ENCODE data around the gene EGLN3.

The EGLN3 gene

DNA sequence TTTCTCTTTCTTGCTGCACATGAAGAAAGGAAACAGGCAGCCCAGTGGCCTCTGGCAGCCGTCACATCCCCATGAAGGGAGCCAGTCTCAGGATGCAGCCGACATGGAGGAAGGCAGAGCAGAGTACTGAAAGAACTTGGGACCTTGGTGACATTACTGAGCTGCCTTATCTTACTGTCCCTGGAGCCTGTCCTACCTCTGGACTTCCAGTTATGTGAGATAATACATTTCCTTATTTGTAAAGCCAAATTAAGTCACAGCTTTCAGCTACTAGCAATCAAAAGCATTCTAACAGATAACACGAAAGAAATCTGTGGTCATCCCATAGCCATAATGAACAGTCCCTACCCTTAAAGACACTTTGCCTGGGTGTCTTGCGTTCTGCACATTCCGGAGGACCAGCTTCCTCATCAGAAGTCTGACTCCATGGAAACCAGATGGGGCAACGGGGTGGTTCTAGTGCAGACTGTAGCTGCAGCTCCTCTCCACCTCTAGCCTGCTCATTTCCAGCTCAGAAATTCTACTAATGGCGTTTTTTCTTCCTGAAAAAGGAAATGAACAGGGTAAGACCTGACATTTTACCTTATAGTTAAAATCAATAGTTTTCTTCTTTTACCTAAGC is 7.8 kb upstream of the EGLN3 start:
- no peak for FAIRE-seq
- no peak for DNase-seq (ENCODE audit: insufficient read length)
- TF ChIP-seq POLR2A (IDR thresholded peaks at IDR 0.05; ENCODE audit: low read depth, low read length) (no peak), POLR2AphosphoS5 (IDR thresholded peaks at IDR 0.05; ENCODE audit: low read depth, low read length) (no peak), TAF1 (IDR thresholded peaks at IDR 0.05; ENCODE audit: borderline replicate concordance, low read depth, low read length) (no peak)

DNA sequence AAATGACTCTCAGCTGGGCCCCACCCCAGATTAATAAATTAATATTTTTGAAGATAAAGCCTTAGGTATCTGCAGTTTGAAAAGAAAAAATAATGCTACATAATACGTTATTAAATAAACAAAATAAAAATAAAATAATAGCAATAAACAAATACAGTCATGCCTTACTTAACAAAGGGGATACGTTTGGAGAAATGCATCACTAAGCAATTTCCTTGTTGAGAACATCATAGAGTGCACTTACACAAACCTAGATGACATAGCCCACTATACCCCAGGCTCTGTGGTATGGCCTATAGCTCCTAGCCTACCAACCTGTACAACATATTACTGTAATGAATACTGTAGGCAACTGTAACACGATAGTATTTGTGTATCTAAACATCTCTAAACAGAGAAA is 7.1 kb upstream of the EGLN3 start:
- no peak for FAIRE-seq
- TF ChIP-seq TAF1 (IDR thresholded peaks at IDR 0.05; ENCODE audit: borderline replicate concordance, low read depth, low read length) (no peak), POLR2A (IDR thresholded peaks at IDR 0.05; ENCODE audit: low read depth, low read length) (no peak), POLR2AphosphoS5 (IDR thresholded peaks at IDR 0.05; ENCODE audit: low read depth, low read length) (no peak)
- DNase-seq (ENCODE audit: insufficient read length) = no peak

DNA sequence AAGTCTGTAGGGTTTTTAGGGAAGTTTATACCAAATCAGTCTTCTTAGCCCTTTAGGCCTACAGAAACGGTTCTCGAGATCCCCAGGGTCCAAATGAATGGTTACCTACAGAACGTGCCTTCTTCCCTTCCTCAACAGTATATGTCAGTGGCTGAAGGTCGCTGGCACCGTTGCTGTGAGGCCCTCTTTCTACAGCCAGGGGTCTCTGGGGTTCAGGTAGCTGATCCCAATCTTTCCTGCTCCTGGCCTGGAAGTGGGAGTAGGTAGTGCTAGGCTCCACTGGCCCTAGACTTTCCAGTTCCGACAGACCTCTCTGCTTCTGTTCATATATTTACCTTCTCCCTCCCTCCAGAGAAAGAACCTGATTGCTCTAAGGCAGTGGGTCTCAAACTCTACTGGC is 6.4 kb upstream of the EGLN3 start:
- no peak for DNase-seq (ENCODE audit: insufficient read length)
- no peak for TF ChIP-seq TAF1 (IDR thresholded peaks at IDR 0.05; ENCODE audit: borderline replicate concordance, low read depth, low read length)
- no peak for TF ChIP-seq POLR2AphosphoS5 (IDR thresholded peaks at IDR 0.05; ENCODE audit: low read depth, low read length)
- TF ChIP-seq POLR2A (IDR thresholded peaks at IDR 0.05; ENCODE audit: low read depth, low read length) = no peak
- FAIRE-seq = no peak

DNA sequence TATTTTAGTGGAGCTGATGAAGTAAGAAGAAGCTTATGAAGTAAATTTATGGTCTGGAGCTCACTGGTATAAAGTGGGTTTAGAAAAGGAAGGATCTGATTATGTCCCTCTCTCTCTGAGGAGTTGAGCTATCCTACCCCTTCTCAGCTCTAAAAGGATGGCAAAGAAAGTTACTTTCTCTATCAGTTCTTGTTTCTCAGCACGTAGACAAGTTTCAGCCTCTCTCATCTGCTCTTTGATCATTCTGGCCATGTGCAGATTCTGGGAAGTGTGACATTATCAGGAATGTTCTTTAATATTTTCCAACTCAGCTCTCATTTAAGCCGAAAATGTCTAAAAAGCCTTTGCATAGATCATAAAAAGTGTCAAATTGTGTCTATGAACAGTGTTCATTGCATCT is 5.8 kb upstream of the EGLN3 start:
- no peak for TF ChIP-seq POLR2A (IDR thresholded peaks at IDR 0.05; ENCODE audit: low read depth, low read length)
- no peak for TF ChIP-seq TAF1 (IDR thresholded peaks at IDR 0.05; ENCODE audit: borderline replicate concordance, low read depth, low read length)
- TF ChIP-seq POLR2AphosphoS5 (IDR thresholded peaks at IDR 0.05; ENCODE audit: low read depth, low read length) = no peak
- FAIRE-seq (no peak), DNase-seq (ENCODE audit: insufficient read length) (no peak)

DNA sequence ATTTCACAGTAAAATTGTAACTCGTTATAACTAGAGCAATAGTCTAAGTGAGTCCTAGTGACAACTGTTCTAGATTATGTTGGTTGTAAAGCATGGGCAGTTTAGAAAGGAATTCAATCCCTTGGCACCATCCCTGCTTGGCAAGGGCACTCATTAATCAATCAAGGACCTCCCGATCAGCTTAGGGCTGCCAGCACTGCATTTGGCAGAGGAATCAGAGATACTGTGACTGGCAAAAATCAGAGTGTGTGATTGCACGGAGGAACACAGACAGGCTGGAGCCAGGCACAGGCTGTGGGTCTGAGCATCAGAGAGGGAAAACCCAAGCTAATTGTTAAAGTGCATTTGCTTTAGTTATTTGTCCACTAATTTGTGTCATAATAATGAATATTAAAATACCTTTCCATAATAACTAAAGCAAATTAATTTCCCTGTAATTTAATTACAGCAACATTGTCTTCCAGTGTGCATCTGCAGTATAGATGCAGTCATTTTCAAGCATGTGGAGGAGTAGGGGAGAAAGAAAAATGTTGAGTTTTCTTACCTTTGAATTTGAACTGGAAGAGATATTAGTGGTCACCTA is 3.2 kb upstream of the EGLN3 start:
- no peak for TF ChIP-seq POLR2AphosphoS5 (IDR thresholded peaks at IDR 0.05; ENCODE audit: low read depth, low read length)
- no peak for TF ChIP-seq TAF1 (IDR thresholded peaks at IDR 0.05; ENCODE audit: borderline replicate concordance, low read depth, low read length)
- no peak for TF ChIP-seq POLR2A (IDR thresholded peaks at IDR 0.05; ENCODE audit: low read depth, low read length)
- DNase-seq (ENCODE audit: insufficient read length) (no peak), FAIRE-seq (no peak)

DNA sequence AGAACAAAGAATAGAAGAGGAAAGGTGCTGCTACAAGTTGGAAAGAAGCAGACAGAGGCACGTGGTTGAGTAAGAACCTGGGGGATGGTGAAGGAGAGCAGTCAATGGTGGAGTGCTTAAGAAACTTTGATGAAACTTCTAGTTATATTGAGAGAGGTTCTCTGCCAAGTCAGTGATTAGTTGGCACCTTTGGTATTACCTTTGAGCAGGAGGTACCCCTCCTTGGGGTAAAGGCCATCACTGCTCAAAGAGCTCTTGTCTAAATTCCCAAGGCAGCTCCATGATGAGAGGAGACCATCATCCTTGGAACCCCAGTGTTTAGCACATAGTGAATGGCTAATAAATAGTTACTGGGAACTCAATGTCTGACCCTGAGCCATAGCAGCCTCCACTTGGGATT is 1.7 kb upstream of the EGLN3 start:
- DNase-seq (ENCODE audit: insufficient read length) = no peak
- FAIRE-seq = no peak
- TF ChIP-seq TAF1 (IDR thresholded peaks at IDR 0.05; ENCODE audit: borderline replicate concordance, low read depth, low read length) (no peak), POLR2A (IDR thresholded peaks at IDR 0.05; ENCODE audit: low read depth, low read length) (no peak), POLR2AphosphoS5 (IDR thresholded peaks at IDR 0.05; ENCODE audit: low read depth, low read length) (no peak)

DNA sequence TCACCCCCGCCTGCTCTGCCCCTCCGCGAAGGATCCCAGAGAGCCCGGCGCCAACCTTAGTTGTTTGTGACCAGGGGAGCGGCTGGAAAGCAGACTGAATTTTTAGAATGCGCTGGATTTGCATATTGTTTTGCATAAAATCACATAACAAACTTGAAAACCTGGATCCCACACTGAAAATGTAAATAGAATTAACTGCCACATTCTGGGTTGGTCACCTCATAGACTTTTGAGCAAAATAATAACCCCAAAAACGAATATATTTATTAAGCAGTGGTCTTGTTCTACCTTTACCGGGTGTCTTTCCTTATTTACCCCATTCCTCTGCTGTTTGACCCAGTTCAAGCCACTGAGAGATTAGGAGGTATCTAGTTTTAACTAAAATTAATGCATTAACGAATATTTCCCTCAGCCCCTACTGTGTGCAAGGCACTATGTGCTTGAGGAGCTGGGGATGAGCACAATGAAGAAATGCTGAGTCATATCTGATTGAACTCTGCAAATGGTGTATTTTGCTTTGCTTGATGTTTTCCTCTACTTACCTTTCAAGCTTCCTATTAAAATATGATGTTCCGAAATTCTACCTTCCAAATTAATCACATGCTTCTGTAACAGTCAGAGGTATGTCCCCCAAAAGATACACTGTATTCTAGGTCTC is 438 bp upstream of the EGLN3 start:
- no peak for FAIRE-seq
- TF ChIP-seq TAF1 (IDR thresholded peaks at IDR 0.05; ENCODE audit: borderline replicate concordance, low read depth, low read length) (no peak), POLR2A (IDR thresholded peaks at IDR 0.05; ENCODE audit: low read depth, low read length) (no peak), POLR2AphosphoS5 (IDR thresholded peaks at IDR 0.05; ENCODE audit: low read depth, low read length) (no peak)
- DNase-seq (ENCODE audit: insufficient read length) = no peak

DNA sequence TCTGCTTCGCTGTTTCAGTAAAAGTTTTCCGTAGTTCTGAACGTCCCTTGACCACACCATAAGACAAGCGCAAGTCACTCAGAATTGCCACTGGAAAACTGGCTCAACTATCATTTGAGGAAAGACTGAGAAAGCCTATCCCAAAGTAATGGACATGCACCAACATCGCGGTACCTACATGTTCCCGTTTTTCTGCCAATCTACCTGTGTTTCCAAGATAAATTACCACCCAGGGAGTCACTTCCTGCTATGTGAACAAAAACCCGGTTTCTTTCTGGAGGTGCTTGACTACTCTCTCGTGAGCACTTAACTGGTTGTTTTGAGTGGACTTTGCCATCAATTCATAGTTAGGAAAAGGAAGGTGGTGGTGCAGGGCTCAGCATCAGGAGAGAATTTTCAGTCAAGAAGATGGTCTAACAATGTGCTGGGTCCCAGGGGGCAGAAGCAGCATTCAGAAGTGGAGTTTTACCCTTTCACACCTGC is 1.4 kb downstream of the EGLN3 start:
- TF ChIP-seq TAF1 (IDR thresholded peaks at IDR 0.05; ENCODE audit: borderline replicate concordance, low read depth, low read length) (no peak), POLR2AphosphoS5 (IDR thresholded peaks at IDR 0.05; ENCODE audit: low read depth, low read length) (no peak), POLR2A (IDR thresholded peaks at IDR 0.05; ENCODE audit: low read depth, low read length) (no peak)
- DNase-seq (ENCODE audit: insufficient read length) (no peak), FAIRE-seq (peak; percentile 76)

DNA sequence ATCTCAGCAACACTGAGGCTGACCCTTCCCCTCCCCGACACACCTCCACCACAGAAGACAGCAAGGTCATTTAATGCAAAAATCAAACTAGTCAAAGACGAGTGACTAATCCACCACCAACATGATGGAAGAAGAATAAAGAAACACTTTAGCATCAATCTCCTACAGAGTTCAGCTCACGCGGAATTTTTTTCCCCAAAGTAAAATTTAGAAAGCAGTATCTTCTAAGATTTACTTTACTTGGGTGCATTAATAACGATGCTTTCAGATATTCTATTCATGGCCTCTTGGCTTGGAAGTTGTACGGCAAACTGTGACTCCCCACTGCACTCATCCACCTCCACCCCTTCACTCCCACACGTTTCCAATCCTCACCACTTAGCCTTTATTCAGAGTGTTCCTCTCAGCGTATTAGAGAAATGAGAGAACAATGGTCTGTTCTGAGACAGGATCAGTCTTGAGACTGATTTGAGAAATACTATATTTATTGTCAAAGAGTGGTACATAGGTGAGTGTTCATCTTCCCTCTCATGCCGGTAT is 1.9 kb downstream of the EGLN3 start:
- TF ChIP-seq POLR2AphosphoS5 (IDR thresholded peaks at IDR 0.05; ENCODE audit: low read depth, low read length) = no peak
- TF ChIP-seq TAF1 (IDR thresholded peaks at IDR 0.05; ENCODE audit: borderline replicate concordance, low read depth, low read length) = no peak
- no peak for TF ChIP-seq POLR2A (IDR thresholded peaks at IDR 0.05; ENCODE audit: low read depth, low read length)
- FAIRE-seq (no peak), DNase-seq (ENCODE audit: insufficient read length) (no peak)

DNA sequence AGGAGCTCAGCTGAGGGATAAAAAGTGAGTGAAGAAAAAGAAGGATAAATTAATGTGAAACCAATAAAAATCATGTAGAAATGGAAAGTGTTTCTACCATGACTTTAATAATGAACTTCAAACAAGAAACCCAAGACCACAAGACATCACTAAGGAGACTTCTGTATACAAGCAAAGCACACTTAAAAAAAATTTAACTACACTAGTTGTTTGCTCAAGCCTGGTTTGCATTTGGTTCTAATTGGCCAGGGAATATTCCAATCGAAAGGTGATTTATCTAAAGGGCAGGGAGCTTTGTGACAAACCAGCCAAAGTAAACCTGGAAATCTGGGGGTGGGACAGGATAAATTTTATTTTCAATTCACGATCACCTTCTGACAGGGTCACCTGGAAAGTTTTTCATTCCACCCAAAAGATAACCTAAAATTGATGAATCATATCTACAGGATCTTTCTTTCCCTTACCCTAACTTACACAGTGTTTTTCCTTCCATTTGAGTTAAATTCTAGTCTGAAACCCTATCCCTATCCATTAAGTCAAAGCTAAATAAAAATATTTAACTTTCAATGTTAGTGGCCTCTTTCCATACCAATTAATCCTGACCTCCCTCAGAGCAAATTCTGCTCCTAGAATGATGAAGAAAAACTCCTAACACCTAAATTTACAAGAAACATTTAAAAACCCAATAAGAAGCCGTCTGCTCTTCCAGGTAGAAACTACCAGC is 2.6 kb downstream of the EGLN3 start:
- FAIRE-seq (no peak), DNase-seq (ENCODE audit: insufficient read length) (no peak)
- TF ChIP-seq TAF1 (IDR thresholded peaks at IDR 0.05; ENCODE audit: borderline replicate concordance, low read depth, low read length) = no peak
- no peak for TF ChIP-seq POLR2AphosphoS5 (IDR thresholded peaks at IDR 0.05; ENCODE audit: low read depth, low read length)
- TF ChIP-seq POLR2A (IDR thresholded peaks at IDR 0.05; ENCODE audit: low read depth, low read length) = no peak

All from GM12892 (cell line).